Breast epithelium (tissue), 4 donors: ENCODE data around the gene GNAQ. TPM values are rescaled to one million over a fixed set of nuclear protein-coding genes. Genes with fewer than 3 reads are reported as not detected.

Experiments used
- DNase-seq, 2 donors: peaks; one replicate each; pipeline ENCODE4 v3.0.0-alpha.2; 2019; ENCODE audit warnings: low spot score in 2 of 2
- H3K27ac ChIP-seq, 2 donors: fragments of 200-600 bp; sonication (generic) in 1 of 2; one replicate each; pipeline ENCODE4 v1.5.1; 2016 to 2019; ENCODE audit warnings: mild to moderate bottlenecking in 1 of 2
- H3K27me3 ChIP-seq, 2 donors: fragments of 200-600 bp; sonication (generic) in 1 of 2; one replicate each; pipeline versions ENCODE4 v1.5.1 to v1.6.0; 2017 to 2019; ENCODE audit warnings: control low read depth in 1 of 2, mild to moderate bottlenecking in 1 of 2
- H3K36me3 ChIP-seq: fragments of 200-600 bp; one replicate; pipeline ENCODE4 v1.5.1; 2019
- H3K4me1 ChIP-seq, 2 donors: fragments of 200-600 bp; sonication (generic); one replicate each; pipeline ENCODE4 v1.5.1; 2016 to 2019; ENCODE audit warnings: control low read depth in 1 of 2
- H3K4me3 ChIP-seq, 3 donors: fragments of 200-600 bp; sonication (generic); 1 replicate in 2 of 3; 2 replicates in 1 of 3; pipeline ENCODE4 v1.5.1; 2016 to 2019; ENCODE audit warnings: mild to moderate bottlenecking in 3 of 3, moderate library complexity in 2 of 3
- H3K9me3 ChIP-seq, 2 donors: fragments of 200-600 bp; sonication (generic) in 1 of 2; one replicate each; pipeline ENCODE4 v1.5.1; 2016 to 2019; ENCODE audit warnings: control low read depth in 1 of 2
- POLR2A ChIP-seq: fragments of 450-650 bp; IDR thresholded peaks from one replicate; pipeline ENCODE4 v1.6.1; 2016; ENCODE audit warnings: antibody characterized with exemption, mild to moderate bottlenecking, moderate library complexity
- POLR2AphosphoS5 ChIP-seq, 3 donors: sonication (generic); formaldehyde crosslinking; IDR thresholded peaks; one replicate each; pipeline ENCODE4 v1.6.1; 2017; ENCODE audit warnings: antibody characterized with exemption in 3 of 3
- intact Hi-C: fragments of 100-400 bp; cut with DNase I; formaldehyde crosslinking; loops from one replicate; pipeline ENCODE4 v1.15.1; 2023; ENCODE audit warnings: low total_unique reads
- total RNA-seq, 3 donors: library from RNA; depleted of rRNA; stranded (reverse); fragments of >200 nt; gene quantifications; one replicate each; pipeline ENCODE4 v1.1.0, GENCODE V29; 2016
- TF ChIP-seq, protein P1 (sequence below), 3 donors: fragments of 450-650 bp; IDR thresholded peaks; one replicate each; pipeline ENCODE4 v1.5.1; 2016 to 2017; ENCODE audit warnings: antibody characterized with exemption in 3 of 3, mild to moderate bottlenecking in 3 of 3, moderate library complexity in 3 of 3

Gene GNAQ
- total RNA-seq, 3 donors from 2014 or later = 39.0 to 49.3 (median 47.2) TPM

DNA sequence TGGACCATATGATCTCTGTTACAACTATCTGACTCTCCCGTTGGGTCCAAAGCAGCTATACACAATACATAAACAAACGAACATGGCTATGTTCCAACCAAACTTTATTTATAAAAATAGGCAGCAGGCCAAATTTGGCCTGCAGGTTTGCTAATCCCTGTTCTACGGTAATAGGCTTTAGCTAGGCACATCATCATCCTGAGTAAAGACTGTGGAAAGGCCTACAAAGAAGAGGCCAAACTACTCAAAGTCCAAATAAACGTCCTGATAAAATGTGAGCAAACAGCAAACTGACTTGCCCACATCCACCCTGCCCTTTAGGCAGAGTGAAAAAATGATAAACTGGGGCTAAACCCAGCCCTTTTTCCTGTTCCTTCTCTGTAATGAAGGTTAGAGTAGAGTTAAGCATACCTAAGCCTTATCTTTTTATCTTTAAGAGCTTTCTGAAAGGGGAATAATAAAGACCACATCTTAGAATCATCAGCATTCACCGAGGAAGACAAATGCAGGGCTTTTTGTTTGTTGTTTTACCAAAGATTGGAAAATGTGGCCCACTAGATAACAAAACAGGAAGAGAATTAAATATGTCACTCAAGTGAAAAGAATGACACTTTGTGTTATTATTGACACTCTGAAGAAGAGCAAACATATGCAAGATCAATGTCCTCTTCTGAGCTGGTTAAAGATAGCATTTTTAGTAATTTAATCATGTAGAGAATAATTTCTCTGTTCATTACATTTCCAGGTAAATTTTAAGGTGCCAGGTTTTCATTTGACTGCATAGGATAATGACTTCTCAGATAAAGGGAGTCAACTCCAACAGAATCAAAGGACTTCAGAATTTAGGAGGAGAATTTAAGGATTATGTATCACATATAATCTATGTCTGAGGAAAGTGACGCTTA is 223.5 kb downstream of the GNAQ start:
- no peaks in the 10 kb centered on the region for H3K36me3 ChIP-seq
- H3K4me3 ChIP-seq = no peak overlapping the region
- TF ChIP-seq, protein P1, sequence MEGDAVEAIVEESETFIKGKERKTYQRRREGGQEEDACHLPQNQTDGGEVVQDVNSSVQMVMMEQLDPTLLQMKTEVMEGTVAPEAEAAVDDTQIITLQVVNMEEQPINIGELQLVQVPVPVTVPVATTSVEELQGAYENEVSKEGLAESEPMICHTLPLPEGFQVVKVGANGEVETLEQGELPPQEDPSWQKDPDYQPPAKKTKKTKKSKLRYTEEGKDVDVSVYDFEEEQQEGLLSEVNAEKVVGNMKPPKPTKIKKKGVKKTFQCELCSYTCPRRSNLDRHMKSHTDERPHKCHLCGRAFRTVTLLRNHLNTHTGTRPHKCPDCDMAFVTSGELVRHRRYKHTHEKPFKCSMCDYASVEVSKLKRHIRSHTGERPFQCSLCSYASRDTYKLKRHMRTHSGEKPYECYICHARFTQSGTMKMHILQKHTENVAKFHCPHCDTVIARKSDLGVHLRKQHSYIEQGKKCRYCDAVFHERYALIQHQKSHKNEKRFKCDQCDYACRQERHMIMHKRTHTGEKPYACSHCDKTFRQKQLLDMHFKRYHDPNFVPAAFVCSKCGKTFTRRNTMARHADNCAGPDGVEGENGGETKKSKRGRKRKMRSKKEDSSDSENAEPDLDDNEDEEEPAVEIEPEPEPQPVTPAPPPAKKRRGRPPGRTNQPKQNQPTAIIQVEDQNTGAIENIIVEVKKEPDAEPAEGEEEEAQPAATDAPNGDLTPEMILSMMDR (IDR thresholded peaks at IDR 0.05) = no peak
- TF ChIP-seq POLR2AphosphoS5 (IDR thresholded peaks at IDR 0.05) (no peak), POLR2A (no peak)
- H3K9me3 ChIP-seq = no peaks in the 10 kb centered on the region
- H3K4me1 ChIP-seq = peaks cover 0 to 6% of the 10 kb centered on the region in 2 donors
- intact Hi-C loops = no loop called here
- H3K27ac ChIP-seq = peak overlapping the region; percentile 20 to 54
- H3K27me3 ChIP-seq = no peaks in the 10 kb centered on the region
- DNase-seq = no peak

DNA sequence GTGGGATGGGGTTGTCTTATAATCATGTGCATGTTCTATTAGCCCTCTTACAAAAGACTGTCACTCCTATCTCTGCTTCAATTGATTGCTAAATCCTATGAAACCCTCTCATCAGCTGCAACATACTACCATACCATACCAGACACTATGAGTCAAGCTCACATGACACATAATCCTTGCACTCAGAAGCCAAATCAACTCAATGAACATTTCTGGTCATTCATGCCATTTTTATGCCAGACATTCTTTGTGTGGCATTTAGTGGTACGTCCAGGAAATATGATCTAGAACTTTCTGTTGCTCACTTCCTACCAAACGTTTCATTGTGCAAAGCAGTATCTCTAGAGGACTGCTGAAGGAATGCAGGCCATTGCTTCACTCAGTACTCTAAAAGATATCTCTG is 224.3 kb downstream of the GNAQ start:
- Histone ChIP-seq H3K9me3 (no peaks in the 10 kb centered on the region), H3K27ac (peak overlapping the region in 1 of 2 donors; percentile 54), H3K4me1 (peaks cover 0 to 6% of the 10 kb centered on the region in 2 donors), H3K4me3 (no peak overlapping the region), H3K27me3 (no peaks in the 10 kb centered on the region), H3K36me3 (no peaks in the 10 kb centered on the region)
- intact Hi-C loops = no loop called here
- TF ChIP-seq POLR2A (no peak), POLR2AphosphoS5 (IDR thresholded peaks at IDR 0.05) (no peak)
- TF ChIP-seq, protein P1 (IDR thresholded peaks at IDR 0.05) = no peak
- DNase-seq = no peak

DNA sequence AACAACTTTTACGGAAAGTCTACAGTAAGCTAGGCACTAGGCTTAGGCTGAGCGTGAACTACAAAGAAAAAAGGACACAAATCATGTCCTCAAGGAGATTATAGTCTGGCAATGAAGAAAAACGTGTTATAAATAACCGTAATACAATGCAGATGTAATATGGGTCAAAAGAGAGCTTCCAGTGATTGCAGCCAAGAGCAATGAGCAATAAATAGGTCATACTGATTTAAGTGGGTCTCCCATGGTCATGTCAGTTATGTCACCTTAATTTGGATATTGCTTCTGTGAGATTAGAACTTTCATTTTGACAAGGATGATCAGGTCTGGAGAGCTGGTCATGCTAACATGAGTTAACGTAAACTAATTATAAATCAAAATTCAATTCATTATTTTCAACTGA is 224.9 kb downstream of the GNAQ start:
- Histone ChIP-seq H3K27me3 (no peaks in the 10 kb centered on the region), H3K4me1 (peaks cover 0 to 6% of the 10 kb centered on the region in 2 donors), H3K36me3 (no peaks in the 10 kb centered on the region), H3K4me3 (no peak overlapping the region), H3K27ac (peak overlapping the region in 1 of 2 donors; percentile 54), H3K9me3 (no peaks in the 10 kb centered on the region)
- intact Hi-C loops = no loop called here
- DNase-seq = no peak
- TF ChIP-seq POLR2AphosphoS5 (IDR thresholded peaks at IDR 0.05) (no peak), POLR2A (no peak)
- TF ChIP-seq, protein P1 (IDR thresholded peaks at IDR 0.05) = no peak

DNA sequence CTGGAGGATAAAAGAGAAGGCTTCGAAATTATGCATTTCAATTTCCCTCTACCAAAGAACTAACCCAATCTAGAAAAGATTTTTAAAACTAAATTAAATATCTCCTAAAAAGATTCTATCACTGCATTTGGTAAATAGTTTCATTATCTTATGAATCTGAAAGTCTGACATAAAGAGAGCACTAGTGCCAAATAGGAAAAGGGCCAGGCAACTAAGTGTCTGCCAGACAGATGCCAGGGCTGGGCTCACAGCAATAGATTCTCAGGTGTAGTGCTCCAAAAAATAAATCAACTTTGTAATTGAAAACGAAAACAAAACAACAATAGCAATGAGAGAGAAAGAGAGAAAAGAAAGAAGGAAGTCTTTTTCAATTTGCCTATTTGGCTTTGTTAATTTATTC is 225.8 kb downstream of the GNAQ start:
- peaks cover 0 to 6% of the 10 kb centered on the region in 2 donors for H3K4me1 ChIP-seq
- H3K4me3 ChIP-seq = no peak overlapping the region
- H3K36me3 ChIP-seq = no peaks in the 10 kb centered on the region
- no peak overlapping the region for H3K27ac ChIP-seq
- no peak for DNase-seq
- intact Hi-C loops = no loop called here
- no peaks in the 10 kb centered on the region for H3K9me3 ChIP-seq
- H3K27me3 ChIP-seq = no peaks in the 10 kb centered on the region
- TF ChIP-seq POLR2AphosphoS5 (IDR thresholded peaks at IDR 0.05) (no peak), POLR2A (no peak)
- TF ChIP-seq, protein P1 (IDR thresholded peaks at IDR 0.05) = no peak

DNA sequence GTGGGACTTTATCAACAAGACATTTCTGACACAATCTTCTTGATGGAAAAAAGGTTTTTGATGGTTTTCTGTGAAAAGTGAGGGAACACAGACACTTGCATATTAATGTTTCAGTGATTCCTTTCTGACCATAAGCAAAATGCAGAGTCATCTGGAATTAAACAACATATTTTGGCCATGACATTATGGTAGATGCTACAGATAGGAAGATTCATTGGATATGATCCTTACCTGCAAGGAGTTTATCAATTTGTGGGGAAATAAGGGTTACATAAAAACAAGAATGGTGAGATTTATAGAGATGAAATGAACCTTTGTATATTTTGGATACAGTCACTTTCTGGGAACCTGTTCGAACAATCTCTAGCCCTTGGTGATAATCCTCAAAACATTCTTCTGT is 228.2 kb downstream of the GNAQ start:
- TF ChIP-seq POLR2AphosphoS5 (IDR thresholded peaks at IDR 0.05) (no peak), POLR2A (no peak)
- TF ChIP-seq, protein P1 (IDR thresholded peaks at IDR 0.05) = no peak
- Histone ChIP-seq H3K4me1 (peaks cover 0 to 6% of the 10 kb centered on the region in 2 donors), H3K36me3 (no peaks in the 10 kb centered on the region), H3K27ac (peak overlapping the region in 1 of 2 donors; percentile 1), H3K9me3 (no peaks in the 10 kb centered on the region), H3K4me3 (no peak overlapping the region), H3K27me3 (no peaks in the 10 kb centered on the region)
- DNase-seq = no peak
- intact Hi-C loops = no loop called here
